GM19324 (cell line): ENCODE data around the gene PRR13.

Experiments
- ATAC-seq: cut with Tn5 transposase; IDR thresholded peaks from one replicate; pipeline ENCODE4 v1.9.1; 2021; ENCODE audit warnings: mild to moderate bottlenecking, moderate library complexity; ENCODE audit not compliant: unreplicated experiment, low FRiP score

PRR13 gene

GRCh38 chr12:53489242-53489864, 47.8 kb downstream of the PRR13 start:
- ATAC-seq: no peak

DNA sequence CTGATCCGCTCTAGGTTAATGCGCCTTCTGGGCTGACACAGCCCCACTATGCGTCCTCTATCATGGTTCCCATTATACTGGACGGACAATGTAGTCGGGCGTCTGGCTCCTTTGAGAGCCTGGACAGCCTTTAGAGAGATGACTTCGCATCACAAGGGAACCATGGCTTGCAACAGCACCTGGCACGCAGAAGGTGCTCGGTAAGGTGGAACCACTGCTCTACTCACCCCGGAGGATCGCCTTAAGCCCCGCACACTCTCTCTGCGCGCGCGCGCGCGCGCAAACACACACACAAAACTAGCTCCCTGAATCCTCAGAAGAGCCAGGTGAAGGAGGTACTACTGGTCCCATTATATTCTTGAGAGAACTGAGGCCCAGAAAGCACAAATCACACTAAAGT, 50.7 kb downstream of the PRR13 start:
- no peak for ATAC-seq

GRCh38 chr12:53492830-53493609, 51.5 kb downstream of the PRR13 start:
- peak; percentile 89 for ATAC-seq

DNA sequence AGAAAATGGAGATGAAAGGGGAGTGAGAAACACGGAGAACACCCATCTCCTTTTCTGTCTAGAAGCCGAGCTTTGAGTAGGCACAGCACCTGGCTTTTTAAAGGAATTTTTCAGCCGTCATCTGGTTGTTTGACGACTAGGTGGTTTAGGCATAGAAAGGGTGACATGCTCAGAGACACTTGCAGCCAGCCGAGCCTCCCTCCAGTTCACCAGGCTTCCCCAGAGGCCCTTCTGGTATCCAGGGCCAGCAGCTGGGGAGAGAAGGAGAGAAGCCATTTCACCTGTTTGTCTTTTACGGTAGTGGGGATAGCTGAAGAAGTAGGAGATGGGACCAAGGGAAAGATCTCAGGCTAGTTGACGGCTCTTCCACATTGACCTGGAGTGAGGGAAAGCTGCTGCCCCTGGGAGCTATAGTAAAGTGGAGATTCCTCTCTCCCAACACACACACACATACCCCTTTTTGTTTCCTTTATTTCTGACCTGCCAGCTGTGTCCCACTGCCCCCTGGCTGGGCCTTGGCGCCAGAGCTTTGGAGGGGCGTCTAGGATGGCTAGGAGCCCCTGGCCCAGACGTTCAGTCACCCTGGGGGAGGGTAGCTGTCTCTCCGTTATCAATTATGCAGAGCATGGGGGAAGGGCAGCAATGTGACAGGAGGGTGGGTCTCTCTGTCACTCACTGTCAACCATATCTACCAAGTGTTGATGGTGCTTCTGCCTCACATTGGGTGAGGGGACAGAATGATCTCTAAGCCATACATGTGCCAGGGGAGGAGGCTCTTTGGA, 52.3 kb downstream of the PRR13 start:
- no peak for ATAC-seq
